Measurements from ENCODE around the gene SIPA1L3. TPM values are rescaled to one million over a fixed set of nuclear protein-coding genes. Genes with fewer than 3 reads are reported as not detected.

Gene SIPA1L3
- total and polyA plus RNA-seq, 9 of the 15 experiments (the other 6 are each of a cell fraction or from before 2014, with no cell fraction given): 0.01 to 6.1 (median 2.5) TPM

- peaks cover 0 to 2% of the 10 kb centered on the region in 2 experiments; a peak in 1 of 5 replicates for H3K4me1 ChIP-seq (replicated peaks in 1 of 2; ENCODE audit: control insufficient read depth in 2 of 2, insufficient read depth in 2 of 2, low read length in 2 of 2)
- ATAC-seq (no peak), FAIRE-seq (no peak), DNase-seq (ENCODE audit: extremely low read depth in 1 of 4, low spot score in 3 of 4) (no peak)
- no peaks in the 10 kb centered on the region for H3K9me3 ChIP-seq (replicated peaks; ENCODE audit: control insufficient read depth, insufficient read depth, low read depth, low read length)
- no peaks in the 10 kb centered on the region for H3K79me2 ChIP-seq (ENCODE audit: control insufficient read depth, insufficient read depth, low read length)
- H3K27me3 ChIP-seq (ENCODE audit: control insufficient read depth in 2 of 2, insufficient read depth in 2 of 2, low read length in 2 of 2): peaks cover 5 to 10% of the 10 kb centered on the region in 2 experiments; a peak in 3 of 5 replicates
- H3K27ac ChIP-seq (ENCODE audit: extremely low read depth, low read depth, low read length): no peak overlapping the region
- no peak overlapping the region for H3K4me2 ChIP-seq (ENCODE audit: insufficient read depth, low read length)
- TF ChIP-seq CEBPG (CRISPR knock-in tag; IDR thresholded peaks at IDR 0.05) (no peak), CEBPG (tag; conservative IDR thresholded peaks at IDR 0.05 in 1 of 2, IDR thresholded peaks at IDR 0.05 in 1 of 2) (peak in 1 of 2 experiments; percentile 68; a peak in 2 of 4 replicates), SMARCA4 (IDR thresholded peaks at IDR 0.05) (no peak), CEBPB (tag; IDR thresholded peaks at IDR 0.05) (peak; percentile 72), COPS2 (conservative IDR thresholded peaks at IDR 0.05) (no peak)
- CTCF ChIA-PET (ENCODE audit: low intra/inter-chr PET ratio): no interaction called here
- 41% methylated on average over 19 of the region's 20 CpGs for WGBS (ENCODE audit: insufficient coverage, low coverage, missing lambda C conversion rate)
- no peaks in the 10 kb centered on the region for H3K36me3 ChIP-seq (ENCODE audit: control insufficient read depth, insufficient read depth, low read length)
- no TSS peak for BruUV-seq (replicated peaks)
- H3K9ac ChIP-seq (ENCODE audit: insufficient read depth in 1 of 2, low read depth in 2 of 2, low read length in 2 of 2): no peak overlapping the region
- no peak overlapping the region for H3K4me3 ChIP-seq
- in situ Hi-C loops (cut with MboI) (no loop called here), intact Hi-C loops (cut with micrococcal nuclease) (no loop called here)
- H2AFZ ChIP-seq (ENCODE audit: low read depth, low read length): no peak overlapping the region
- no peaks in the 10 kb centered on the region; the same call in 1 of the 2 replicates for H4K20me1 ChIP-seq (replicated peaks; ENCODE audit: control insufficient read depth, insufficient read depth, low read length)
- H3K9me1 ChIP-seq (ENCODE audit: control insufficient read depth, insufficient read depth, low read length): no peaks in the 10 kb centered on the region
- POLR2A ChIA-PET: no interaction called here
Measured at GRCh38 chr19:37999309-38000213, 92.6 kb downstream of the SIPA1L3 start.

All from K562 (cell line).